Choroid plexus epithelial cell (primary cell): ENCODE data around the gene CCT7.

ENCODE experiments used
- DNase-seq: peaks from one replicate; pipeline ENCODE4 v3.0.0-alpha.2; 2010; ENCODE audit warnings: low read depth
- H3K4me3 ChIP-seq: 2 replicates; pipeline ENCODE4 v1.5.1; 2011; ENCODE audit warnings: low read depth, mild to moderate bottlenecking, control low read depth, low read length, moderate library complexity
- CTCF ChIP-seq: conservative IDR thresholded peaks from 2 replicates; pipeline ENCODE4 v1.5.1; 2011; ENCODE audit warnings: low read depth, mild to moderate bottlenecking, control low read depth, inconsistent platforms, low read length, moderate library complexity

CCT7 gene

GRCh38 chr2:73237168-73237567 is 3.1 kb downstream of the CCT7 start:
- no peak for TF ChIP-seq CTCF
- H3K4me3 ChIP-seq: no peak overlapping the region
- DNase-seq: no peak

DNA sequence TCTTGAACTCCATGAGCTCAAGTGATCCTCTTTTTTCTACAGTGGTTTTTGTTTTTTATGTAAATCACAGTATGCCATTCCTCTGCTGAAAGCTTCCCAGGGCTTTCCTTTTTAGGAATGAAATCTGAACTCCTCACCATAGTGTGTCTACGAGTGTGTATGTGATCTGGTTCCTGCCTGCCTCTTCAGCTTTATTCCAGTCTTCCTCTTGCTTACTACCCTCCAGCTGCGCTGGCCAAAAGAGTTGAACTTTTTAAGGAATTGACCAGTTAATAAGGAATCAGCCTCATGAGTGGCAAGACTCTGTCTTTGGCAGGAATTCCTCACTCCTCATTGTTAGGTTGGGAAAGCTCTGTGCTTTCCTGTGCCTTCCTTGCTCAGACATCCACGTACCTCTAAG is 4.0 kb downstream of the CCT7 start:
- DNase-seq: peak; percentile 11
- TF ChIP-seq CTCF: no peak
- H3K4me3 ChIP-seq: no peak overlapping the region

GRCh38 chr2:73238976-73239375 is 4.9 kb downstream of the CCT7 start:
- no peak for TF ChIP-seq CTCF
- no peak overlapping the region for H3K4me3 ChIP-seq
- DNase-seq: peak; percentile 13

- TF ChIP-seq CTCF: no peak
- H3K4me3 ChIP-seq: no peak overlapping the region
- DNase-seq: peak; percentile 85
Measured at GRCh38 chr2:73239776-73240175, 5.7 kb downstream of the CCT7 start.

DNA sequence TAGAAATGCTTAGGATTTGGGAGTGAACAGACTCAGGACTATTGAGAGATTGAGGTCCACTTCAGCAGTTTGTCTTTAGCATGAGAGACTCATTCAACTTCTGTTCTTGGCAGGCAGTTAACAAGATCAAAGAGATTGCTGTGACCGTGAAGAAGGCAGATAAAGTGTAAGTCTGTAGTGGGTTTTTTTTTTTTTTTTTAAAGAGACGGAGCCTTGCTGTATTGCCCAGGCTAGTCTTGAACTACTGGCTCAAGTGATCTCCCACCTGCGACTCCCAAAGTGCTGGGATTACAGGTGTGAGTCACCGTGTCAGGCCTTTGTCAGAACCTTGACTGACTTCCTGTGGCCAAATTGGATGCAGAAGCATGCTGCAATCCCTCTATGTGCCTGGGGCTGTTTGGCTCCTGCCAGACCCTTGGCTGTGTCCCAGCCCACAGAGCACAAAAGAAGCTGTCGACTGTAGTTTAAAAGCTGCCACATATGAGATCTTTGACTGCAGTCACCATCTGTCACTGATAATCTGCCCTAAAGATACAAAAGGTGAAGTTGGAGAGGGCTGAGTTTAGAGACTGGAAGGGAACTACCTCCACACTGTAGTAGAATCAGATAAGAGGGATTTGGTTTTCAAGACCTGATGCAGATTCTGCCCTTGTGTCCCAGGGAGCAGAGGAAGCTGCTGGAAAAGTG is 9.9 kb downstream of the CCT7 start:
- no peak for TF ChIP-seq CTCF
- H3K4me3 ChIP-seq: no peak overlapping the region
- peak; percentile 51 for DNase-seq

- H3K4me3 ChIP-seq: no peak overlapping the region
- TF ChIP-seq CTCF: no peak
- DNase-seq: no peak
Measured at GRCh38 chr2:73244580-73244979, 10.5 kb downstream of the CCT7 start.

- H3K4me3 ChIP-seq: no peak overlapping the region
- no peak for TF ChIP-seq CTCF
- no peak for DNase-seq
Measured at GRCh38 chr2:73246850-73247249, 12.7 kb downstream of the CCT7 start.
